Epidermal melanocyte (primary cell): Measurements from ENCODE around the gene INPP5K.
"Not testable (repeated sequence)": the region's sequence is repeated elsewhere in the genome, so short reads cannot be mapped to it uniquely, and the experiment has no call there.

Experiments used
- DNase-seq: peaks from one replicate; pipeline ENCODE4 v3.0.0; 2011; ENCODE audit warnings: low spot score; ENCODE audit not compliant: insufficient read length

Gene INPP5K

GRCh38 chr17:1508709-1509108, 7.7 kb downstream of the INPP5K start:
- DNase-seq, result not testable (repeated sequence)

GRCh38 chr17:1506649-1507267, 9.7 kb downstream of the INPP5K start:
- DNase-seq, result no peak

- DNase-seq, result no peak
Observed at GRCh38 chr17:1505586-1505985, 10.8 kb downstream of the INPP5K start.

- DNase-seq, result no peak
Observed at GRCh38 chr17:1504866-1505265, 11.5 kb downstream of the INPP5K start.

GRCh38 chr17:1503699-1504098, 12.7 kb downstream of the INPP5K start:
- DNase-seq, result no peak

GRCh38 chr17:1498869-1499268, 17.5 kb downstream of the INPP5K start:
- no peak for DNase-seq

- no peak for DNase-seq
Observed at GRCh38 chr17:1498233-1498632, 18.2 kb downstream of the INPP5K start.

- no peak for DNase-seq
Observed at GRCh38 chr17:1497831-1498230, 18.6 kb downstream of the INPP5K start.

- no peak for DNase-seq
Observed at GRCh38 chr17:1496869-1497268, 19.5 kb downstream of the INPP5K start.

- DNase-seq, result peak; percentile 95
Observed at GRCh38 chr17:1495265-1495989, 21.0 kb downstream of the INPP5K start.

GRCh38 chr17:1494736-1495253, 21.6 kb downstream of the INPP5K start:
- DNase-seq, result no peak

GRCh38 chr17:1494203-1494602, 22.2 kb downstream of the INPP5K start:
- DNase-seq, result no peak

GRCh38 chr17:1493291-1493980, 23.0 kb downstream of the INPP5K start:
- DNase-seq, result no peak

GRCh38 chr17:1492249-1493206, 23.9 kb downstream of the INPP5K start, which contains the start of gene MYO1C:
Gene MYO1C (minus strand): TSS chr17:1492686. CDS start chr17:1492487, 199 bp downstream.
- no peak for DNase-seq

GRCh38 chr17:1491443-1492248, 24.8 kb downstream of the INPP5K start:
- peak; percentile 86 for DNase-seq

GRCh38 chr17:1490643-1491442, 25.6 kb downstream of the INPP5K start:
- peak; percentile 78 for DNase-seq

- DNase-seq, result no peak
Observed at GRCh38 chr17:1488826-1489270, 27.6 kb downstream of the INPP5K start.

- DNase-seq, result peak; percentile 81
Observed at GRCh38 chr17:1487939-1488825, 28.2 kb downstream of the INPP5K start.
